ENCODE results near the gene AKNA.

Gene AKNA

GRCh38 chr9:114374936-114375335, 12.8 kb downstream of the AKNA start:
- no peak for DNase-seq

GRCh38 chr9:114373960-114374730, 13.6 kb downstream of the AKNA start:
- no peak for DNase-seq

- peak; percentile 96 for DNase-seq
These were observed 14.8 kb downstream of the AKNA start for GRCh38 chr9:114372921-114373448.

- DNase-seq = peak; percentile 86
These were observed 15.5 kb downstream of the AKNA start for GRCh38 chr9:114371973-114372917.

- DNase-seq = no peak
These were observed 16.3 kb downstream of the AKNA start for GRCh38 chr9:114371343-114371944.

GRCh38 chr9:114370968-114371320, 16.8 kb downstream of the AKNA start:
- DNase-seq = no peak

GRCh38 chr9:114370251-114370967, 17.4 kb downstream of the AKNA start:
- no peak for DNase-seq

- no peak for DNase-seq
These were observed 18.3 kb downstream of the AKNA start for GRCh38 chr9:114369216-114370130.

GRCh38 chr9:114367772-114368569, 19.8 kb downstream of the AKNA start:
- DNase-seq = no peak

- DNase-seq = no peak
These were observed 20.4 kb downstream of the AKNA start for GRCh38 chr9:114367366-114367765.

- peak; percentile 78 for DNase-seq
These were observed 21.3 kb downstream of the AKNA start for GRCh38 chr9:114366334-114367128.

- no peak for DNase-seq
These were observed 22.6 kb downstream of the AKNA start for GRCh38 chr9:114365194-114365593.

GRCh38 chr9:114364134-114365041, 23.4 kb downstream of the AKNA start:
- peak; percentile 56 for DNase-seq

- peak; percentile 45 for DNase-seq
These were observed 24.4 kb downstream of the AKNA start for GRCh38 chr9:114363424-114363823.

GRCh38 chr9:114362394-114362793, 25.4 kb downstream of the AKNA start:
- DNase-seq = no peak

- no peak for DNase-seq
These were observed 26.2 kb downstream of the AKNA start for GRCh38 chr9:114361542-114361941.

- DNase-seq = no peak
These were observed 28.0 kb downstream of the AKNA start for GRCh38 chr9:114359801-114360200.

- DNase-seq = no peak
These were observed 29.9 kb downstream of the AKNA start for GRCh38 chr9:114357911-114358328.

- DNase-seq = no peak
These were observed 30.4 kb downstream of the AKNA start for GRCh38 chr9:114357360-114357759.
